Measurements from ENCODE around the gene BRD2.

BRD2 gene

DNA sequence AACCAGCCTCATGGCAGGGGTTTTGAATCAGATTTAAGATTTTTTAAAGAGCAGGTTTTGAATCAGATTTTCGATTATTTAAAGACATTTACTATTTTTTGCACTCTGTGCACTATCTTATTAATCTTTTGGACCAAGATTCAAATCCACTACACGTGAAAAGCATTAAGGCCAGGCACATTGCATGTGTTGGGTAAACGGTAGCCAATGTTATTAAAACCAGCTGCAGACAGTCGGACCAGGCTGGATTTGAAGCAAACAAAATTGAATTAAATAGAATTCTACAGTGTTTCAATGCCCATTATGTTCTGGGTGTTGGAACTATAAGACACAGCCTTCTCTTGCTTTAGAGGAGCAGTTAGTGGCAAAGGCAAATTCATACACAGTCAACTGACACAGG is 33.3 kb downstream of the BRD2 start:
- DNase-seq = no peak

DNA sequence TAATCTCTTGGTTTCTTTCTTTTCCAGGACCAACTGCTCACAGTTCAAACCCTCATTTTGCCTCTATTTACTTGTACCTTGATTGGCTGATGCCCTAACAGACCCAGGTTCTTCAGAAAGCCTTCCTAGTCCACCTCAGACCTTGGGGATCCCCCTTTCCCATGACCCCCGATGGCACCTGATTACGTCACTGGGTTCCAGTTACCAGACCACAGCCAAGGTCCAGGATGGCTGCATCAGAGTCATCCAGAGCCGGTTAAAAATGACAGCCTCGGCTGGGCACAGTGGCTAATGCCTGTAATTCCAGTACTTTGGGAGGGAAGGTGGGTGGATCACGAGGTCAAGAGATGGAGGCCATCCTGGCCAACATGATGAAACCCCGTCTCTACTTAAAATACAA is 36.5 kb downstream of the BRD2 start:
- DNase-seq = no peak

DNA sequence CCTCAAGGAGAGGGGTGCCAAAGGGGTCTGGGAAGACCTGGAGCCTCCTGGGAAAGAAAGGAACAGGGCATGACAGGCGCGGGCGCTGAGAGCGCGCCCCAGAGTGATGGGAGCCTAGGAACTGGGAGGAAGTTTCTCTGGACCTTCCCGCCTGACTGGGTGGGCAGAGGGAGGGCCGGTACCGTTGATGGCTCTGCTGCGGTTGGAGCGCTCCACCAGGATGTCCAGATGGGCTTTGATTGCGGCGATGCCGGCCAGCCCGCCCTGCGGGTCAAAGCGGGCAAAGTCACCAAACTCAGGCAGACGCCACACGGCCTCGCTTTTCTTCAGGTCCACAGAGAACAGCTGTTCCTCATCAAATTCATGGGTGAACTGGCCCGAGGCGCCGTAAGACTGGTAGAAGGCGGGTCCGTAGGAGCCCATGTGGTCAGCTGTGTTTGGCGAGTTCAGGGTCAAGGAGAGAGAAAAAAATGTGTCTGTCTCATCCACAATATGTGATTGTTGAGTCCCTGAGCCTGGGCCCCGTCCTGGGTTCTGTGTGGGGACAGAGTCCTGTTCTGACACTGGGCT is 39.5 kb downstream of the BRD2 start:
- no peak for DNase-seq

DNA sequence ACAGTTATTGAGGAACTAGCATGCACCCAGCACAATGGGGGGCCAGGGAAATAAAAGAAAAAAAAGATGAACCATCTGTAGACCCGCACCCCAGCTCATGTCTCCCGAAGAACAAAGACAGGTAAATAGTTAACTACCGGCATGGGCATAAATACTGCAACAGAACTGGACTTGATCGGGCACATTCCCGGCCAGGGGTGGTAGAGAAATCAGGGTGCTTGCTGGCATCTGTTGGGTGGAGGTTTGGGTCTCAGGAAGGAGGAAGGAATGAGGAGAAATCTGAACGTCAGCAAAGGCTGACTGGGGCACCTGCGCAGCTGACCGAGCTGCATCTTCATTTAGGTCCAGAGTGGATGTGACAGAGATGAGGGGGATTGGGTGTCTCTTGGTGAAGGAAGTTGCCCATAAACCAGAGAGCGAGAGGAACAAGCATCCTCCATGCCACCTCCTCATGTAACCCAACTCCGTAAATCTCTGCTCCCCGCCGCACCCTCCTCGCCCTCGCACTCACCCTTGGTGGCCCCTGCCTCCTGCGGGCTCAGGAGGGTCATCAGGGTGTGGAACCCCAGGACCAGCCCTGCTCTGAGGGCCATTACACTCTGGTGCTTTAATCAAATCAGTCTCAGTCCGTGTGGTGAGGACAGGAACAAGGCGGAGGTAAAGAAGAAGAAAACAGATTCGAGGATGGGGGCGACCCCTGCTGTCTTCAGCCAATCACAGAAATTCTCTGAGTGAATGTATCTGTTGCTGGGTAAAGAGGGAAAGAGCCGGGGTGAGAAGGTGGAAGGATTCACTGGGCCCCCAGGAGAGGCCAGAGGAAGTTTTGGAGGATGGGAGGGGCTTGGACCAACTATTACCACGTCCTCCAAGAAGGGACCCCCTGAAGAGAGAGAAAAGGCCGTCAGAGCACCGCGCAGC is 40.8 kb downstream of the BRD2 start, which contains the start of gene HLA-DOA:
HLA-DOA (minus strand) TSS at position 648 of the 918 bp plus-strand sequence.
- peak; percentile 39 for DNase-seq

DNA sequence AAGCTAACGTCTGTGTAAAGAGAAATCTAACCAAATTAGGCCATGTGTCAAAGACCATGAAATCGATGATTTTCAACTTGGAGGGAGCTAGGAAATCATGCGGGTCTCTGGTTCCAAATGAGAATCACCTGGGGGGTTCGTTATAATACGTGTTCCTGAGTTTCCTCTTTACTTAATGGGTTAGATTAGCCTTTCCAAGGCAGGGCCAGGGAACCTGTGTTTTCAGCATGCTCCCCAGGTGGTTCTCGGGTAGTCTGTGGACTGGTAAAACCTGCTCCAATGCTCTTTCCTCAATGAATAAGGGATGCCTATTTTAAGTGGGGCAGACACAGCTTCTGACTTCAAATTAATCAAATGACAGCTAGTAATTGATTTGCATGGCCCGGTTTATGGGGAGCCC is 42.0 kb downstream of the BRD2 start:
- DNase-seq = no peak

DNA sequence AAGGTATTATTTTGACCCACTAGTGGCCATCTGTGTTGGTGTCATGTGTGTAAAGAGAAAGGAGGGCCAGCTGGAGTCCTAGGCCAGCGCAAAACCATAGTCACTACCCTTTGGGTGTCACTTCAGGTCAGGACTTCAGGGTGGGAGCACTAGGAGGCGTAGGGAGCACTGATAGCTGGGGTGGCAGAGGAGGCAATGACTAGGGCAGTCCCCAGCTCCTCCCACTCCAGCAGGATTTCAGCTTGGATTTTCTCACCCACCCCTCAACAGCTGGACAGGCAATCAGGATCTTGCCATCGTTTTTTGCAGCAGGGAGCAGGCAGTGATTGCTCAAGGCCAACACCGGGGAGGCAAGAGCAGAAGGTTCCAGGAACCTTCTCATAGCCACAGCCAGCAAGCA is 45.2 kb downstream of the BRD2 start:
- DNase-seq = no peak

DNA sequence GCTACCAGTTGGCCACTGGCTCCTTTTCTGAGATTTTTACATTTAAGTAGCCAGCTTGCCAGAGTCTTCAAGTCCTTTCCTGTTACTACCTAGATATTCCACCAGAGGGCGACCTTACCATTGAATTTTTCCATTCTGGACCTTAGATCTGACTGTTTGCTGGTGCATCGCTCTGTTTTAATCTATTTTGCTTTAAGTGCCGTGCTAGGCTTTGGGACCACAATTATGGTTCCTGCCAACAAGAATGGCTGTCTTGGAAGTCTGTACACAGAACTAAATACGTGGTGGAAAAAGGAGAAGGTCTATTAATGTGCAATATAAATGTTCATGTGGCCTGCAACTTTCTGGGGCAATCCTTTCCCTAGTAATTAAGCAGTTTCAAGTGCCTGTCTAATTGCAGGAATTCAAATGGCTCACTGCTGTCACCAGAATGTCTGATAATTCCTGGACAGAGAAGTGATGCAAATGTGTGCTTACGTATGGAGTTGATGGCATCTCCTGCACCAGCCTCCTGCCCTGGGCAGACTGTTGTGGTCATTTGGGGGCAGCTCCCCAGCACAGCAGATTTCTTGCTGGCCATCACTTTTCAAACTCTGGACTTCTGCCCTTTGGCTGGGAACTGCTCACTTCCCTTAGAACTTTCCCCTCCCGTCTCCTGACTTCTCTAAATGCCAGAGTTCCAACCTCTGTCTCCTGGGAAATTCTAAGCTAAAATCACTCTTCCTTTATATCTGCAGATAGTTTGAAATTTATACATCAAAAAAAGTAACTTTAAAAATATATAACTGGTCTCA is 46.6 kb downstream of the BRD2 start:
- DNase-seq = peak; percentile 60

DNA sequence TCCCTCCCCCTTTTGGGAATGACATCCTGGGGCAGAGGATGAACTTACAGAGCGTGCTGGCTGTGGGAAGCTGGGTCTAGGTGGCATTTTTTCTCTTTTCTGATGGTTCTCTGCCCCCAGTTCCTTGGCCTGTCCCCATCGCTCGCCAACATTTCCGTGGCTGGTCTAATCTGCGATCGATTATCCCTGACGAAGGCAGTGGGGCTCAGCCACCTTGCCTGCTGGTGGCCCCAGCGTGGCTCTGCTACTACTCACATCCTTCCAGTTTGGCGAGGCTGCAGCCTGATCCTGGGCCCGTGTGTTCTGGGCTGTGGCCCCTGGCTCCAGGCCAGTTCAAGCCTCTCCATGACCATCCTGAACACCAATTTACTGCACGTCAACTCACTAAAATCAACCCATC is 47.4 kb downstream of the BRD2 start:
- DNase-seq = no peak

DNA sequence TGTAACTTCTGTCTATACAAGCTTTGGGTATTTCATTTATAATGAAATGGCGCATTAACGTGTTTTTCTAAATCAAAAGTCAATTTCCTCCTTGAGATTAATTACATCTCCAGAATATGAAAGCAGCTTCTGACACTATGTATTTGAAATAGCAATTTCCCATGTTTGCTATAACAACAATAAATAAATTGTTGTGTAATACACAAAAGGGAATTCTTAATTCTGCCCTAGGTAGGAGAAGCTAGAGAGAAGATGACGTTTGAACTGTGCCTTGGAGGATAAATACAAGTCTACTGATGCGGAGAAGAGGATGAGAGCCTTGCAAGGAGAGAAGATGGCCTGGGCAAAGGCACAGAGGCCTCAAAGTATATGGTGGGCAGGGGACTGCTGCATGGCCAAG is 48.6 kb downstream of the BRD2 start:
- no peak for DNase-seq

DNA sequence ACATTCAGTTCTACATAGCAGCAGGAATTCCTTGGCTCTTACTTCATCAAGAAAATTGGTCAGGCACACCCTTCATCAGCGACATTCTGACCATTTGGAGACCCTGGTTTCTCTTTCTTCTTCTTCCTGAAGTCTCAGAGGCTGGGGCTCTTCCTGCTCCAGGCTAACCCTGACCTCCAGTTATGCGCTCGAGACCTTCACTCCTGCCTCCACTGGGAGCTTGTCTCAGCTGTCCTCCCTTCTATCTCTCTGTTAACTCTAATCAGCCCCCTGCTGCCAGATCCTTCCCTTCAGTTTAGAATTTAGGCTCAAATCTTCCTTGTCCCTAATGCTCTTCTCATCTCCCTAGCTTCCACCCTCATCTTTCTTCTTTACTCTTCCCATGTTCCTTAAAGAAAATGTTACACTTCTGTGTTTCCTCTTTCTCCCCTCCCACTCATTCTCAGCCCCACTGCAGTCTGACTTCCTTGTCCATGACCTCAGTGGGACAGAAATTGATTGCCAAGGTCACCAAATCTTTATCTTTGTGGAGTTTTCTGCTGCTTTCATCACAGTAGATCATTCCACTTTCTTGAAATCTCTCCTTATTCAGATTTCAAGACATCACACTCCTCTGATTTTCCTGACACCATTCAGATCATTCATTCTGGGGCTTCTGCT is 49.4 kb downstream of the BRD2 start:
- no peak for DNase-seq

DNA sequence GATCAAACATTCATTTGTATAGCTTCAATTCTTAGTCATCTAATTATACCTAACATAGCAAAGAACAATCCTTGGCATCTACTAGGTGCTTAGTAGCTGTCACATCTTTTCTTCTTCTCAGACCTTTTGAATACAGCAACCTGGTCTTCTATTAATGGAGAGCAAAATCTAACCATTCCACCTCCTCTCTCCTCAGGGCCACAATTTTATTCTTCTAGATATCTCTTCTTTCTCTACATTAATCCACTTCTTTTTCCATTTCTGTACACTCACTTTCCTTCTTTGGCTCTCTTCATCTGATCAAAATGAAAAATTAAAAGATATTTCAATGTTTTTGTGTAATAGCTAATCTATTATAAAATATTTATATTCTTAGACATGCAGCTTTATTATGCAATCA is 50.0 kb downstream of the BRD2 start:
- DNase-seq = no peak

DNA sequence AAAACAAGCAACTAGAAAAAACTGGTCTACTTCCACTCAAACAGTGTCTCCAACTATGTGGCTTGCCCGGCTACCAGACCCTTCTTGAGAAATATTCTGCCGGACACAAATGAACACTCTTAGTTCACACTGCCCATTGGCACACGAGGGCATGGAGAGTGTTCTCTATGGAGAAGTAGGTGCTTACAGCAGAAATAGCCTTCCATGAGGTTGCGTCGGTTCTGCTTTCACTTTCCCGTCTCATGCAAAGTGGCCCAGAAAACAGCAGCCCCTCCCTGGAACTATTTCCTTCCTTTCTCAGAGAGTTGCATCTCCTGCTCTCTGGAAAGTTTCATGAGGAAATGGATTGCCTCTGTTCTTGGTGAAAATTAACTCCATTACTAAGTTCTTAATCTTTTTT is 50.5 kb downstream of the BRD2 start:
- DNase-seq = peak; percentile 22

DNA sequence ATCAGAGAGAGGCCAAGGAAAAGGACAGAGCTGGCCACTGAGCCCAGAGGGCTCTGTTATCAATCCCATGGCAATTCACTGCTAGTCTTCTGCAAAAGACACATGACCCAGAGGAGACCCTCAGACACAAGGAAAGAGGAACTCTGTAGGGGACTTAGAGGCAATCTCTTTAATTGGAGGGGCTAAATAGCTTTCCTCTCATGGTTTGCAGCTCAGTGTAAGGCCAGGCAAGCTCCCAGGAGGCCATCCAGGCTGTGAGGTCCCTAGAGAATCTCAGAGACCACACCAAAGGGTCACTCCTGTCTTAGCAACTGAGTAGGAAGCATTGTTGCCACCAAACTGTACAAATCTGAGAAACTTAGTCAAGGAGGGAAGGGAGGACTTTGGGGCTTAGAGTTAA is 51.0 kb downstream of the BRD2 start:
- no peak for DNase-seq

DNA sequence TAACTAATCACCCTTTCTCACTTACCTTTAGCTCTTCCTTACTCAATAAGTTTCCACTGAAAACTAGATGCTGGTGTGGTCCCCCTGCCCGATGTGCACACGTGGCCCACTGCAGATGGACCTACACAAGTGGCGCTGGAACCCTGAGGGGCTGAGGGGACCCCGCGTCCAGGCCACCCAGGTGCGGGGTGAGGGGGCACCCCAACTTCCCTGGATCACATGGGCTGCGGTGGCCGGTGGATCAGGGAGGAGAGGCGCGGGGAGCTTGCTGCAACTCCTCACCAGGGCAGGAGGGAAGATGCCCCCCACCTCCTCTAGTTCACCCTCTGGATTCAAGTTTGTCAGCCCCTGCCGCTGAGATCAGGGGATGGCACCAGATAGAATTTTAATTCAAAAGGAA is 53.5 kb downstream of the BRD2 start:
- DNase-seq = no peak

DNA sequence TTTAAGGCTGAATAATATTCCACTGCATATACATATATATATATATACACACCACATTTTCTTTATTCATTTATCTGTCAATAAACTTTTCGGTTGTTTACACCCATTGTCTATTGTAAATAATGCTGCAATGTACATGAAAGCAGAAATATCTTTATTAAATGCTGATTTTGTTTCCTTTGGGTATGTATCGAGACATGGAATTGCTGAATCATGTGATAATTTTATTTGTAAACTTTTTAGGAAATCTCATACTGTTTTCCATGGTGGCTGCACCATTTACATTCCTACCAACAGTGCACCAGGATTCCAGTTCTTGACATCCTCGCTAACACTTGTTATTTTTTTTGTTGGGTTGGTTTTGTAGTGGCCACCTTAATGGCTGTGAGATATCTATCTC is 55.1 kb downstream of the BRD2 start:
- DNase-seq = no peak

DNA sequence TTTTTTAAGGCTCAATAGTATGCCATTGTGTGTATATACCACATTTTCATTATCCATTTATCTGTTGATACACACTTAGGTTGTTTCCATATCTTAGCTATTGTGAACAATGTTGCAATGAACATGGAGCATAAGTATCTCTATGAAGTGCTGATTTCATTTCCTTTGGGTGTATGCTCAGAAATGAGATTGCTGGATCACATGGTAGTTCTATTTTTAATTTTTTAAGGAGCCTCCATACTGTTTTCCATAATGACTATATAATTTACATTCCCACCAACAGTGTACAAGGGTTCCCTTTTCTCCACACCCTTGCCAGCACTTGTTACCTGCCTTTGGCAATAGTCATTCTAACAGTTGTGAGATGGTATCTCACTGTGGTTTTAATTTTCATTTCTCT is 56.1 kb downstream of the BRD2 start:
- no peak for DNase-seq

DNA sequence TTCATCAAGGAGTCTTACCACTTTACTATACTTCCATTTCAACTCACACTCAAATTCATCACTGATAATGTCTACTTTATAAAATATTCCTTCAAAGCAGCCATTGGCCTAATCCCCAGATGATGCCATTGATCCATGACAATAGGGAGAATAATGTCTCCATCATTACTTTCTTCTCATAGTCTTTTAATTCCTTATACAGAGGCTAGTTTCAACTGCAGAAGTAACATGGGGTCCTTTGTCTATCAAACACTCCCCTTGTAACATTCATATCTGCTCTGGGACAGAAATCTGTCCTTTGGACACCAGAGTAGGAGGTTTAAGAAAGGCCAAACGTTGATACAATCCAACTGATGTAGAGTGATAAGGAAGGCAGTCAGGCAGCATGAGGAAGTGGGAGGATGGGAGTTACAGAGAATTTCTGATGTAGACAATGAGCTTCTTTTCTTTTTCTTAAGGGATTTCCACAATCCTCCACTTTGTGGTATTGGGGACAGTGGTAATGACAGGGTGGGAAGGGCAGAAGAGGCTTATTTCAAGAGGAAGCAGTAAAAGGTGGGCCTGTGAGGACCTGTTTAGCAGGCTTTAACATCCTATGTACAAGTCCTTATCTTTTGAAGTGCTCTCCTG is 59.9 kb downstream of the BRD2 start:
- DNase-seq = no peak

DNA sequence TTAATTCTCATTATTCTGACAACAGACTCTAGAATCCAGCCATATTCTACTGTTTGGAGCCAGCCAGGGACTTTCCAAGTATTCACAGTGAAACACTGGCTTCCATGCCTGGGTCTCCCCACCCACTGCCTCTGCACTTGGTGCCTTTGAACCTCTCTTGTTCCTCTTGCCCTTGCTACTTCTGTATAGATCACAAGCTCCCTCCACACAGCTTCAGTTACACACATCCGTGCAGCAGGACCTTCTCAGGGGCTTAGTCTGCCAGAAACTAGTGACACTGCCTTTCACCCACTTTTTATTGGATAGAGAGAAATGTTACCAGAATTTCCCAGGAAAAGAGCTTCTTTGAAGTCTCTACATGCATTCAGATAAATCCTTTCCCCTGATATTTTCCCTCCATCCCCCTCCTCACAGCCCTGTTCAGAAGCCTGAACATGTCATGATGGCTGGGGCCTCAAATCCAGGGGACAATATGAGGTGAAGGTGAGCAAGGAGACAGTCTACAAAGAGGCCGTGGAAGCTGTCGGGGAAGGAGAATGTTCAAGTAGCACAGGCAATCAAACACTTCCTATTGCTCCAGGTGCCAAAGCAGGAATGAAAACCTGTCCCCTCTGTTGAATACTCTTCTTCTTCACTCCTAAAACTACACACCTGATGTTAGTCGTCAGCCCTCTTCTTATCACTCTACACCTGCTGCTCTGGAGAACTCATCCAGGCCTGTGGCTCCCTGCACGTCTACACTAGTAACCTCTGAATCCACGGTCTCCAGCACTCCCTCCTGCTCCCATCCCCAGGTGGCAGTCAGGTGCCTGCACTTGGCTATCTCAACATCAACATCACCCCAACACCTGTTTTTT is 61.2 kb downstream of the BRD2 start:
- no peak for DNase-seq

DNA sequence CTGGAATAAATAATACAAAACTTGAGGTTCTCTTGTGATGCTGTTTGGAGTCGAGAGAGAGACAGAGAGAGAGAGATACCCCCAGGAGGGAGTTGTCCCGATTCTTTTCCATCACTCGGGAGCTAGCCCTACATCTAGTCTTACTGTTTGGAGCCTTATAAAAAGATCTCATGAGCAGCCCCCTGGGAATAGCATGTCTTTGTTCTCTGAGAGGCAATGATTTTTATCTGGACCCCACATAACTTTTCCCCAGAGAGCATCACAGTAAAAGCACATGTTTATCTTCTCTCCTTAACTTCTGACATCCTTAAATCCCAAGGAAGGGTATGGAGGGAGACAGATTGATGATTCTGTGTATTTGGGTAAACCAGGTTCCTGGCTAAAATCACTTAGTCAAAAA is 61.9 kb downstream of the BRD2 start:
- DNase-seq = no peak

All from CD4-positive, alpha-beta T cell treated with Interleukin-17A for 4 hours (primary cell).